HG03108 (cell line): ENCODE results near the gene AHNAK.
"Not testable (repeated sequence)": the region's sequence is repeated elsewhere in the genome, so short reads cannot be mapped to it uniquely, and the experiment has no call there.

Experiments used
- ATAC-seq: cut with Tn5 transposase; IDR thresholded peaks from one replicate; pipeline ENCODE4 v1.9.1; 2021; ENCODE audit warnings: moderate library complexity; ENCODE audit not compliant: unreplicated experiment

Gene AHNAK

GRCh38 chr11:62552485-62553079 lies 6.0 kb upstream of the AHNAK start:
- no peak for ATAC-seq

GRCh38 chr11:62550478-62550877 lies 3.9 kb upstream of the AHNAK start:
- ATAC-seq, result not testable (repeated sequence)

DNA sequence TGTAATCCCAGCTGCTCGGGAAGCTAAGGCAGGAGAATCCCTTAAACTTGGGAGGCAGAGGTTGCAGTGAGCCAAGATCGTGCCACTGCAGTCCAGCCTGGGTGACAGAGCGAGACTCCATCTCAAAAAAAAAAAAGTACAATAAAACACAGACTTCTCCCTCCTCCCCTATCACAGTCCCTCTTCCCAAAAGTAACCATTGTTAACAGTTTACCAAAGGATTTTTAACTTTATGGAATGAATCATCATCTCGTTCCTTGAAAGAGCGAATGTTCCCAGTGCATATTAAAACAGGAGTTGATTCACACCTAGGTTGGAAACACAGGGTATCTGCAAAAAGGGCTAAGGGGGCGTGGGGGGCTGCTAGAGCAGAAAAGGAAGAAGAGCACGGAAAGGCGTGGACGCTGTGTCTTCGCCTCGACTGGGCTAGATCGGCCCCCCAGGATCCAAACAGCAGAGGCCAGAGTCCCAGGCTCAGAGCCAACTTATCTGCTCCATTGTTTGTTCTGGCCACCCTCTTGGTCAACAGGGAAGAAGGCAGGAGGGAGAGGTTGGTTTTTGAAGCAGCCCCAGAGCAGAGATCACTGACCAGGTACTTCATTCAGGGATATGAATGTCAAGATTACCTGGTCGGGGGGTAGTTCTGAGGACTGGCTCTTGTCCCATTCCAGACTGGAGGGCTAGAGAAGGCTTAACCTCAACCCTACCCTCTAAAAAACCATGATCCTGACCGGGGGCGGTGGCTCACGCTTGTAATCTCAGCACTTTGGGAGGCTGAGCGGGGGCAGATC lies 2.1 kb upstream of the AHNAK start:
- no peak for ATAC-seq

- no peak for ATAC-seq
Measured at GRCh38 chr11:62547691-62548281, 1.2 kb upstream of the AHNAK start.

- no peak for ATAC-seq
Measured at GRCh38 chr11:62546929-62547625, 471 bp upstream of the AHNAK start.

DNA sequence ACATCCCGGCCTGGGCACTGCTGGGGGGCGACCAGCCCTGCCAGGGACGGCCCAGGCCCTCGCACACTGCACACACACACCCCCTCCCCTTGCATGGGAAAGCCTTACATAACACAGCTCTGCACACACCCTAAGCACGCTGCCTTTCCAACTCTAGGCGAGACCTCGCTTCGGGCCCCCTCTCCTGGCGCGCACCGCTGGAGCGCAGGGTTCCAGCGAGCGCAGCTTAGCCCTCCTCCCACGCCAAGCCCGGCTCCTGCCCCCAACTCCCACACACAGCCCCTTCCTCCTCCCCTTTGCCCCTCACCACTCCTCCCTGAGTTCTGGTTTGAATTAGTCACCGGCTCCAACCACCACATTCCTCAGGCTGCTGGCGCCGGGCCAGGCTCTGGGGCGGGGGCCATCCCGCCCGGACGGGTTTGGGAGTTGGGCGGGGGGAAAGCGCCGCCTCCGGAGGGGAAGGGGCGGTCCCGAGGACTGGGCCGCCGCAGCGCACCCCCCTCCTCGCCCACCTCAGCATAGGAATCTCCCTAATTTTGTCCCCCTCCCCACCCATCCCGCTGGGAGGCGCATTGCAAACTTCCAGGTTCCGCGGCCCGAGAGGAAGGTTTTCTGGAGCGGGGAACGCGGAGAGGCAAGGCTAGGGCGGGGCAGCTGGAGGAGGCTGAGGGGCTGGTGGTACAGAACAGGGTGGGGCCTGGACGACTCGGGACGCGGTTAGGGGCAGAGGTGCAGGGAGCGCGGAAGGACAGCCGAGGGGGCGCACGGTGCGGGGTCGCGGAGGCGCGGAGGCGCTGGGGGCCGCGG lies 966 bp downstream of the AHNAK start:
- no peak for ATAC-seq

- no peak for ATAC-seq
Measured at GRCh38 chr11:62544581-62545436, 1.8 kb downstream of the AHNAK start.

DNA sequence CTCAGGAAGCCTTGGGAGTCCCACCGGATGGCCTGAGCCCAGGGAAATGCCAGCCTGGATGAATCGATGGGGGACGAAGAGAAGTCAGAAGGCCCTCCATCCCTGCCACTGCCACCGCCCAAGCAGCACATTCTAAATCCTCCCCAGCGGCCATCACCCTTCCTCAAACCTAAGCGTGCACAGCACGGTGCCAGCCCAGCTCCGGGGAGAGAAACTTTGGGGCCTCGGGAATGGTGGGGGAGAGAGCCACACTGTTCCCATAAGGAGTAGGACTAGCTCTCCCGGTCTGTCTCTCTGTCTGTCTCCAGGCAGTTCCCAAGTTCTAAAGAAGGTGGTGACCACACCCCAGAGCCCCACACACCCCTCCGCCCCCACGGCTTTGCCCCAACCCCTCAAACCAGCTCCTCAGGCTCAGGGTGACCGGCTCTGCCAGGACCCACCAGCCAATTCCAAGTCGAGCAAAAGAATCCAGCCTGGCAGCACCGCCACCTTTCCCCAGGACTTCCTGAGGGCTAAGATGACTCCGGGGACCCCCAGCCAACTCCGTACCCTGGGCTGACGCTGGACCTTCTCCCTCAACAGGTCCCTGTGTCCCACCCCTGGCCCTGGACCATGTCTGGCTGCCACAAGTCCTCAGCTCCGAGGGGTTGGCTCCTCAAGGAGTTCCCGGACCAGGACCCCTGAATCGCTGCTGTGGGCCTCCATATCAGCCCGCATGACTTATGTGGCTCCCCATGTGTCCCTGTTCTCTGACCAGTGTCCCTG lies 2.7 kb downstream of the AHNAK start:
- ATAC-seq, result no peak

DNA sequence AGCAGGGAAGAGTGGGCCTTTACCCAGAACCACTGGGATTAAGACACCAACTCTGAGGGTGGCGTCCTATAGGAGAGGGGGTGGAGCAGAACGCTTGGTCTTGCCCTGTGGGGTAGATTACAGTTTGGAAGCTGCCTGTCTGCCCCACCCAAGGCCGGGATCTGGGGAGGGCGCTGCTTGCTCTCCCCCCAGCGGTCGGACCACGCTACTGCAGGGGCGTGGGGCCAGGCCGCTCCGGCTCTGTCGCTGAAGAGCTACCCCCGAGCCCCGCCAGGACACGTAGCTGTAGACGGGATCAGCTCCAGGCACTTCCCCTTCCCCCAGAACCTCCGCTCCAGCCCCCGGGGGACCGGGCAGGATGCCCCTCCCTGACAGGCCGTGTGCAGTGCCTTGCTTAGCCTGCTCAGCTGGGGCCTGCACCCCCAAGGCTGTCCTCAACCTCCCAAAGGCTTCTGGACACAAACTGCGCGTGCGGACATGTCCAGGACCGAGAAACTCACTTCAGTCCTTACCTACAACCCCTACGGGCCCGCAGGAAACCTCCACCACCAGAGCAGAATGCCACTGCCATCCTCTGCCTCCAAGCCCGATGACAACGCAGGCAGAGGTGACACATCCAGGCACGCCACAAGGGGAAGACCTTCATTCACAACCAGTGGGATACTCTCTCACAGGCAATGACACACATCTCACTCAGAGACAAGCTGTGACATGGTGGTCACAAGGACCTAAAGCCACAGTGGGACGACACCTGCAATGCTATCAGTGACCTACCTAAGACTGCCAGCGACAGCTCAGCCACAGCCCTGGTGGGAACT lies 3.6 kb downstream of the AHNAK start:
- ATAC-seq, result no peak

- no peak for ATAC-seq
Measured at GRCh38 chr11:62542111-62542745, 4.4 kb downstream of the AHNAK start.

GRCh38 chr11:62540804-62541701 lies 5.6 kb downstream of the AHNAK start:
- peak; percentile 33 for ATAC-seq

GRCh38 chr11:62539238-62539925 lies 7.2 kb downstream of the AHNAK start:
- no peak for ATAC-seq

- ATAC-seq, result no peak
Measured at GRCh38 chr11:62538470-62539237, 8.0 kb downstream of the AHNAK start.

DNA sequence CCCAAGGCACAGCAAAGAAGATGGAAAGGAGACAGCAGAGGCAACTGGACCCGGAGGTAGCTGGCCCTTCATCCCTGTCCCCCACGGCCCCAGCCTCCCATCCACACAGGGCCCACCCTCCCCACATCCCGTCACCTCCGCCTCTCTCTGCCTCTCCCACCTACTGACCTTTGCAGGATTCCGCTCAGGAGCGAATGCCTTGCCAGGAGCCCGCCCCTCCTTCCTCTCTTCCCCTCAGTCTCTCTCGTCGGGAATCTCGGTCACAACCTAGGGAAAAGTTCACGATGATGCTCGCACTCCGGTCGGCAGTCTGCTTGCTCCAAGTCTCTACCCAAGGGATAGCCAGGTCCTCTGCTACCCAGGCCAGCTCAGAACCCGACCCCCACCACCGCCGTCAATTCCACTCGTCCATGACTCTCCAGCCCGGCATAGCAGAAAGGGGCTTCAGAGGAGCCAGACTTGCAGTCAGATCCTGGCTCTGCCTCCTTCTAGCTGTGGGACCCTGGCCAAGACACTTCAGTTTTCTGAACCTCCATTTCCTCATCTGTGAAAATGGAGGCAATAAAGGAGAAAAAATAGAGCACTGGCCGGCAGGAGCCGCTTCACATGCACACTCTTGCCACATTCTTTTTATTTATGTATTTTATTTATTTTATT lies 10.2 kb downstream of the AHNAK start:
- ATAC-seq, result no peak

GRCh38 chr11:62535802-62536201 lies 10.8 kb downstream of the AHNAK start:
- no peak for ATAC-seq
